ENCODE results near the gene AGA. TPM values are rescaled to one million over a fixed set of nuclear protein-coding genes. Genes with fewer than 3 reads are reported as not detected.

Gene AGA
- 9.9 and 14.1 TPM in 2 replicates for total RNA-seq

DNA sequence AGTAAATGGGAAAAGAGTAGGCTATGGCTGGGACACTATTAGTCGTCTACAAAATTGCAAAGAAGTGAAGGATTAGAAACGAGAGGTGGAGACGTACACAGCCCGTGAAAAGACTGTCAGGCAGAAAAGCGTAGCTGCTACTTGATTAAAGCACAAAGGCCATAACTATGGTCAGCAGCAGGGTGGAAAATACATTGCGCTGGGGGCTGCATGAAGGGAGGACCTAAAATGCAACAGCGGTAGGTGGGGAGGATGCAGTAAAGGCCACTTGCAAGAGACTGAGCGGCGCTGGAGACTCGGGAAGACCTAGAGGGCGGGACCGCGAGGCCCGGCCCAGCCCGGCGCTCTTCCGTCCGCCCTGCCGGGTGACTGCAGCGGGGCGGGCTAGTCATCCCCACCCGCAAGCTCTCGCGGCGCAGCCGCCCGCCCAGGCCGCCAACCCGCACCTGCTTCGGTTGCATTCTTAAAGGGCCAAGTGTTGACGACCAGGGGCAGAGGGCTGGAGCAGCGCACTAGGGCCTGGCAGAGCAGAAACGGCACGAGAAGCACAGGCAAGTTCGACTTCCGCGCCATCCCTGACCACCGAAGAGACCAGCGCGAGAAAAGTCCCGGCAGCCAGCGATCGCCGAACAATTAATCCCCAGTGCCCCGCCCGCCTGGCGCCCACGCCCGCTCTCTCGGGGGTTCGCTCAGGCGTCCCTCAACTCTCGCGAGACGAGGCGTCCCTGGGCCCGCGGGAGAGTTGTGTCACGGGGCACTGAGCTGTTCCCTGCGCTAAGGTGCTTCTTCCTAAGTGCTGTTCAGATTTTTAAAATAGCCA, at the start of gene AGA:
Gene AGA (minus strand): TSS at position 635 of the 820 bp plus-strand sequence. CDS start 62 bp downstream, at position 573.

Other genes with a start within 250 kb of the AGA start
- 8.5 and 10.8 TPM in 2 replicates for gene NEIL3, start 132.6 kb downstream of the AGA start, total RNA-seq

All from subcutaneous preadipocyte (primary cell).